Right lobe of liver (tissue), 6 donors: ENCODE measurements around the gene PYCR2. TPM values are rescaled to one million over a fixed set of nuclear protein-coding genes. Genes with fewer than 3 reads are reported as not detected.

Experiments
- ATAC-seq, 4 donors: fragments of 200-7000 bp; cut with Tn5 transposase; one replicate each; pipeline ENCODE4 v1.9.1; 2020; ENCODE audit warnings: mild to moderate bottlenecking in 4 of 4, moderate library complexity in 4 of 4
- DNase-seq, 3 donors: peaks; one replicate each; pipeline ENCODE4 v3.0.0-alpha.2; 2020
- H3K27ac ChIP-seq, 3 donors: fragments of 200-600 bp; one replicate each; pipeline ENCODE4 v1.8.0; 2022
- H3K27me3 ChIP-seq, 2 donors: fragments of 200-600 bp; one replicate each; pipeline ENCODE4 v1.8.0; 2022
- H3K36me3 ChIP-seq, 4 donors: fragments of 200-600 bp; sonication (generic) in 1 of 4; one replicate each; pipeline versions ENCODE4 v1.5.1 to v1.8.0; 2017 to 2022; ENCODE audit warnings: control low read depth in 1 of 4
- H3K4me1 ChIP-seq, 4 donors: fragments of 200-600 bp; sonication (generic) in 1 of 4; one replicate each; pipeline versions ENCODE4 v1.5.1 to v1.8.0; 2017 to 2022; ENCODE audit warnings: control low read depth in 1 of 4
- H3K4me3 ChIP-seq, 3 donors: fragments of 200-600 bp; one replicate each; pipeline ENCODE4 v1.8.0; 2022
- H3K9me3 ChIP-seq, 4 donors: fragments of 200-600 bp; sonication (generic) in 1 of 4; one replicate each; pipeline versions ENCODE4 v1.5.1 to v1.8.0; 2017 to 2022; ENCODE audit warnings: control low read depth in 1 of 4
- CTCF ChIP-seq, 4 donors: fragments of 200-600 bp in 3 of 4; fragments of 450-650 bp in 1 of 4; IDR thresholded peaks; one replicate each; pipeline versions ENCODE4 v1.5.1 to v1.8.0; 2016 to 2022; ENCODE audit warnings: antibody characterized with exemption in 4 of 4, mild to moderate bottlenecking in 2 of 4
- POLR2A ChIP-seq: fragments of 450-650 bp; IDR thresholded peaks from one replicate; pipeline ENCODE4 v1.6.1; 2017; ENCODE audit warnings: antibody characterized with exemption, mild to moderate bottlenecking
- WGBS: methylation state at CpG from one replicate; pipeline ENCODE4 v1.1.6; 2018; ENCODE audit warnings: low coverage, low lambda C conversion rate; ENCODE audit not compliant: insufficient coverage; ENCODE audit errors: missing lambda C conversion rate; 5-methylcytosine and 5-hydroxymethylcytosine counted together
- intact Hi-C, 2 donors: fragments of 100-400 bp; cut with DNase I; formaldehyde crosslinking; loops; one replicate each; pipeline versions ENCODE4 v1.11.2 to v1.14.1; 2022
- total RNA-seq, 6 experiments: library from RNA; depleted of rRNA in 2 of 6; stranded (reverse); fragments of >200 nt in 2 of 6; fragmentation: NEBNext Ultra II Directional in 3 of 6; extraction: Animal tissue kit (Norgen Biotek cat#: 25700) in 3 of 6; gene quantifications; one replicate each; pipeline versions ENCODE4 v1.1.0 to v1.2.4, GENCODE V29; 2016 to 2023
- donor health status: DM: no; HTN: yes; CAD: no.
- donor health status: DM: no; HTN: no; CAD: no.
- donor health status: DM: no; HTN: no; CAD: no.
- donor health status: DM: no; HTN: yes; CAD: no.
- donor health status: DM: no; HTN: yes; CAD: no.

Gene PYCR2
- total RNA-seq, 6 experiments from 2014 or later: 20.0 to 42.6 (median 24.9) TPM

GRCh38 chr1:225943582-225943981 is 19.5 kb upstream of the PYCR2 start:
- 75% methylated on average over 4 of the region's 4 CpGs for WGBS

GRCh38 chr1:225942574-225942973 is 18.5 kb upstream of the PYCR2 start:
- Histone ChIP-seq H3K9me3 (no peaks in the 10 kb centered on the region), H3K4me1 (no peaks in the 10 kb centered on the region), H3K4me3 (no peak overlapping the region), H3K36me3 (no peaks in the 10 kb centered on the region), H3K27ac (no peak overlapping the region), H3K27me3 (no peaks in the 10 kb centered on the region)
- intact Hi-C loops: no loop called here
- DNase-seq (no peak), ATAC-seq (no peak)
- TF ChIP-seq POLR2A: no peak
- no peak for TF ChIP-seq CTCF (IDR thresholded peaks at IDR 0.05)
- WGBS: 54% methylated on average over 5 of the region's 7 CpGs

More at GRCh38 chr1:225943582-225943981, 19.5 kb upstream of the PYCR2 start:
- H3K27me3 ChIP-seq: no peaks in the 10 kb centered on the region
- intact Hi-C loops: no loop called here
- no peaks in the 10 kb centered on the region for H3K36me3 ChIP-seq
- H3K4me1 ChIP-seq: no peaks in the 10 kb centered on the region
- no peak for ATAC-seq
- H3K4me3 ChIP-seq: no peak overlapping the region
- no peak for TF ChIP-seq CTCF (IDR thresholded peaks at IDR 0.05)
- TF ChIP-seq POLR2A: no peak
- no peak overlapping the region for H3K27ac ChIP-seq
- no peak for DNase-seq
- H3K9me3 ChIP-seq: no peaks in the 10 kb centered on the region

GRCh38 chr1:225941942-225942222 is 17.8 kb upstream of the PYCR2 start:
- Histone ChIP-seq H3K27ac (no peak overlapping the region), H3K36me3 (no peaks in the 10 kb centered on the region), H3K4me1 (no peaks in the 10 kb centered on the region), H3K9me3 (no peaks in the 10 kb centered on the region), H3K27me3 (no peaks in the 10 kb centered on the region), H3K4me3 (no peak overlapping the region)
- DNase-seq (no peak), ATAC-seq (no peak)
- WGBS: 33% methylated on average over 1 of the region's 1 CpG
- intact Hi-C loops: no loop called here
- TF ChIP-seq POLR2A (no peak), CTCF (IDR thresholded peaks at IDR 0.05) (no peak)

GRCh38 chr1:225941187-225941941 is 17.3 kb upstream of the PYCR2 start, which contains the start of gene LEFTY2:
Gene LEFTY2, minus strand, starts transcription at chr1:225941220. Its CDS starts 80 bp downstream, at chr1:225941140.
- TF ChIP-seq CTCF (IDR thresholded peaks at IDR 0.05) (no peak), POLR2A (no peak)
- no peaks in the 10 kb centered on the region for H3K9me3 ChIP-seq
- no peaks in the 10 kb centered on the region for H3K4me1 ChIP-seq
- H3K4me3 ChIP-seq: no peak within 1 kb of the TSS
- H3K27me3 ChIP-seq: no peaks in the 10 kb centered on the region
- WGBS: 63% methylated on average over 5 of the region's 6 CpGs
- DNase-seq (no peak), ATAC-seq (no peak)
- H3K36me3 ChIP-seq: no peaks in the 10 kb centered on the region
- no peak within 1 kb of the TSS for H3K27ac ChIP-seq
- intact Hi-C loops: no loop called here
